T-helper 1 cell treated with Interleukin-12 subunit alpha and Interleukin-12 subunit beta and Interleukin-4 antibody, amounts not matched to agents 30 μg/mL and 1 μg/mL, for 36 hours (primary cell): ENCODE results near the gene SPOUT1.
"Not testable (repeated sequence)": the region's sequence is repeated elsewhere in the genome, so short reads cannot be mapped to it uniquely, and the experiment has no call there.

ENCODE experiments used
- H3K27ac Mint-ChIP-seq: one replicate; pipeline ENCODE4 v1.8.0; 2021; ENCODE audit warnings: mild to moderate bottlenecking, mixed read lengths
- H3K27me3 Mint-ChIP-seq: one replicate; pipeline ENCODE4 v1.8.0; 2021; ENCODE audit warnings: low read depth, mixed read lengths
- H3K36me3 Mint-ChIP-seq: one replicate; pipeline ENCODE4 v1.8.0; 2021; ENCODE audit warnings: low read depth, mixed read lengths
- H3K4me1 Mint-ChIP-seq: one replicate; pipeline ENCODE4 v1.8.0; 2021; ENCODE audit warnings: low read depth, mixed read lengths
- H3K4me3 Mint-ChIP-seq: one replicate; pipeline ENCODE4 v1.8.0; 2021; ENCODE audit warnings: mild to moderate bottlenecking, moderate library complexity, mixed read lengths
- H3K9me3 Mint-ChIP-seq: one replicate; pipeline ENCODE4 v1.8.0; 2021; ENCODE audit warnings: mixed read lengths

The SPOUT1 gene

GRCh38 chr9:128846680-128847030 is 17.1 kb upstream of the SPOUT1 start:
- Mint-ChIP-seq H3K27me3 (no peaks in the 10 kb centered on the region), H3K4me1 (no peaks in the 10 kb centered on the region), H3K9me3 (peaks cover 19% of the 10 kb centered on the region), H3K4me3 (no peak overlapping the region), H3K36me3 (peaks cover 24% of the 10 kb centered on the region), H3K27ac (no peak overlapping the region)

GRCh38 chr9:128845186-128845931 is 15.8 kb upstream of the SPOUT1 start:
- peaks cover 13% of the 10 kb centered on the region for H3K36me3 Mint-ChIP-seq
- H3K9me3 Mint-ChIP-seq = peaks cover 6% of the 10 kb centered on the region
- H3K4me3 Mint-ChIP-seq = no peak overlapping the region
- no peak overlapping the region for H3K27ac Mint-ChIP-seq
- no peaks in the 10 kb centered on the region for H3K27me3 Mint-ChIP-seq
- H3K4me1 Mint-ChIP-seq = no peaks in the 10 kb centered on the region

- H3K36me3 Mint-ChIP-seq = peaks cover 11% of the 10 kb centered on the region
- H3K4me1 Mint-ChIP-seq, H3K9me3 Mint-ChIP-seq, H3K4me3 Mint-ChIP-seq, H3K27me3 Mint-ChIP-seq, H3K27ac Mint-ChIP-seq: not testable (repeated sequence)
These were observed 13.6 kb upstream of the SPOUT1 start for GRCh38 chr9:128843171-128843570.

GRCh38 chr9:128841694-128842492 is 12.3 kb upstream of the SPOUT1 start:
- Mint-ChIP-seq H3K9me3 (no peaks in the 10 kb centered on the region), H3K27me3 (no peaks in the 10 kb centered on the region), H3K4me1 (no peaks in the 10 kb centered on the region)

GRCh38 chr9:128840524-128840923 is 10.9 kb upstream of the SPOUT1 start:
- Mint-ChIP-seq H3K4me3 (no peak overlapping the region), H3K4me1 (no peaks in the 10 kb centered on the region)

More at GRCh38 chr9:128841694-128842492, 12.3 kb upstream of the SPOUT1 start:
- no peak overlapping the region for H3K27ac Mint-ChIP-seq
- no peak overlapping the region for H3K4me3 Mint-ChIP-seq
- H3K36me3 Mint-ChIP-seq = peaks cover 8% of the 10 kb centered on the region

GRCh38 chr9:128838338-128838737 is 8.7 kb upstream of the SPOUT1 start:
- Mint-ChIP-seq H3K9me3 (no peaks in the 10 kb centered on the region), H3K4me3 (no peak overlapping the region), H3K27me3 (no peaks in the 10 kb centered on the region), H3K27ac (no peak overlapping the region), H3K36me3 (peaks cover 16% of the 10 kb centered on the region), H3K4me1 (no peaks in the 10 kb centered on the region)

More at GRCh38 chr9:128840524-128840923, 10.9 kb upstream of the SPOUT1 start:
- H3K9me3 Mint-ChIP-seq = no peaks in the 10 kb centered on the region
- peaks cover 8% of the 10 kb centered on the region for H3K36me3 Mint-ChIP-seq
- H3K27me3 Mint-ChIP-seq = no peaks in the 10 kb centered on the region
- no peak overlapping the region for H3K27ac Mint-ChIP-seq

- Mint-ChIP-seq H3K27ac (no peak overlapping the region), H3K9me3 (no peaks in the 10 kb centered on the region)
These were observed 7.0 kb upstream of the SPOUT1 start for GRCh38 chr9:128836509-128837145.

GRCh38 chr9:128835246-128836210 is 5.9 kb upstream of the SPOUT1 start:
- Mint-ChIP-seq H3K36me3 (peaks cover 12% of the 10 kb centered on the region), H3K4me3 (no peak overlapping the region)

More at GRCh38 chr9:128836509-128837145, 7.0 kb upstream of the SPOUT1 start:
- Mint-ChIP-seq H3K4me1 (no peaks in the 10 kb centered on the region), H3K36me3 (peaks cover 12% of the 10 kb centered on the region), H3K27me3 (no peaks in the 10 kb centered on the region), H3K4me3 (no peak overlapping the region)

GRCh38 chr9:128833696-128834095 is 4.1 kb upstream of the SPOUT1 start:
- peaks cover 17% of the 10 kb centered on the region for H3K36me3 Mint-ChIP-seq
- H3K27ac Mint-ChIP-seq = no peak overlapping the region
- no peaks in the 10 kb centered on the region for H3K9me3 Mint-ChIP-seq

More at GRCh38 chr9:128835246-128836210, 5.9 kb upstream of the SPOUT1 start:
- no peaks in the 10 kb centered on the region for H3K4me1 Mint-ChIP-seq
- no peaks in the 10 kb centered on the region for H3K9me3 Mint-ChIP-seq
- H3K27me3 Mint-ChIP-seq = no peaks in the 10 kb centered on the region
- no peak overlapping the region for H3K27ac Mint-ChIP-seq

GRCh38 chr9:128828719-128829452 is 708 bp downstream of the SPOUT1 start:
- Mint-ChIP-seq H3K36me3 (peaks cover 20% of the 10 kb centered on the region), H3K27ac (peak overlapping the region; percentile 89), H3K4me3 (peak overlapping the region; percentile 93), H3K9me3 (no peaks in the 10 kb centered on the region), H3K4me1 (peaks cover 15% of the 10 kb centered on the region), H3K27me3 (no peaks in the 10 kb centered on the region)

More at GRCh38 chr9:128833696-128834095, 4.1 kb upstream of the SPOUT1 start:
- H3K4me3 Mint-ChIP-seq = no peak overlapping the region
- H3K4me1 Mint-ChIP-seq = peaks cover 7% of the 10 kb centered on the region
- H3K27me3 Mint-ChIP-seq = no peaks in the 10 kb centered on the region

- peak overlapping the region; percentile 52 for H3K27ac Mint-ChIP-seq
- no peaks in the 10 kb centered on the region for H3K27me3 Mint-ChIP-seq
- H3K4me1 Mint-ChIP-seq = peaks cover 15% of the 10 kb centered on the region
- H3K9me3 Mint-ChIP-seq = no peaks in the 10 kb centered on the region
- peak overlapping the region; percentile 93 for H3K4me3 Mint-ChIP-seq
- peaks cover 21% of the 10 kb centered on the region for H3K36me3 Mint-ChIP-seq
These were observed 1.3 kb downstream of the SPOUT1 start for GRCh38 chr9:128828267-128828666.

- no peak overlapping the region for H3K4me3 Mint-ChIP-seq
- H3K9me3 Mint-ChIP-seq = no peaks in the 10 kb centered on the region
- peaks cover 30% of the 10 kb centered on the region for H3K36me3 Mint-ChIP-seq
- H3K27ac Mint-ChIP-seq = no peak overlapping the region
- H3K4me1 Mint-ChIP-seq = peaks cover 18% of the 10 kb centered on the region
- no peaks in the 10 kb centered on the region for H3K27me3 Mint-ChIP-seq
These were observed 3.5 kb downstream of the SPOUT1 start for GRCh38 chr9:128825923-128826700.

- peaks cover 18% of the 10 kb centered on the region for H3K4me1 Mint-ChIP-seq
- H3K27ac Mint-ChIP-seq = no peak overlapping the region
- no peak overlapping the region for H3K4me3 Mint-ChIP-seq
- peaks cover 30% of the 10 kb centered on the region for H3K36me3 Mint-ChIP-seq
- H3K27me3 Mint-ChIP-seq = no peaks in the 10 kb centered on the region
- no peaks in the 10 kb centered on the region for H3K9me3 Mint-ChIP-seq
These were observed 4.7 kb downstream of the SPOUT1 start for GRCh38 chr9:128824911-128825310.
